Measurements from ENCODE around the gene RTN4RL1.

Gene RTN4RL1

GRCh38 chr17:1972487-1973160 is 52.5 kb downstream of the RTN4RL1 start:
- Histone ChIP-seq H3K9ac (ENCODE audit: low read length) (no peak overlapping the region), H3K27me3 (ENCODE audit: control insufficient read depth, insufficient read depth, low read length) (peaks cover 13% of the 10 kb centered on the region), H3K9me3 (ENCODE audit: control insufficient read depth, low read depth, low read length) (no peaks in the 10 kb centered on the region), H3K4me3 (ENCODE audit: low read length) (no peak overlapping the region), H3K36me3 (ENCODE audit: control insufficient read depth, low read depth, low read length) (no peaks in the 10 kb centered on the region), H3K4me1 (ENCODE audit: control insufficient read depth, low read depth, low read length) (no peaks in the 10 kb centered on the region), H3K27ac (ENCODE audit: low read length) (no peak overlapping the region)

- Histone ChIP-seq H3K4me3 (ENCODE audit: low read length) (no peak overlapping the region), H3K27ac (ENCODE audit: low read length) (no peak overlapping the region), H3K36me3 (ENCODE audit: control insufficient read depth, low read depth, low read length) (no peaks in the 10 kb centered on the region), H3K9ac (ENCODE audit: low read length) (no peak overlapping the region), H3K9me3 (ENCODE audit: control insufficient read depth, low read depth, low read length) (no peaks in the 10 kb centered on the region), H3K4me1 (ENCODE audit: control insufficient read depth, low read depth, low read length) (no peaks in the 10 kb centered on the region), H3K27me3 (ENCODE audit: control insufficient read depth, insufficient read depth, low read length) (no peaks in the 10 kb centered on the region)
Observed at GRCh38 chr17:1970843-1971384, 54.2 kb downstream of the RTN4RL1 start.

- no peaks in the 10 kb centered on the region for H3K36me3 ChIP-seq (ENCODE audit: control insufficient read depth, low read depth, low read length)
- no peaks in the 10 kb centered on the region for H3K4me1 ChIP-seq (ENCODE audit: control insufficient read depth, low read depth, low read length)
- no peak overlapping the region for H3K4me3 ChIP-seq (ENCODE audit: low read length)
- no peaks in the 10 kb centered on the region for H3K27me3 ChIP-seq (ENCODE audit: control insufficient read depth, insufficient read depth, low read length)
- no peak overlapping the region for H3K27ac ChIP-seq (ENCODE audit: low read length)
- no peak overlapping the region for H3K9ac ChIP-seq (ENCODE audit: low read length)
- H3K9me3 ChIP-seq (ENCODE audit: control insufficient read depth, low read depth, low read length), result no peaks in the 10 kb centered on the region
Observed at GRCh38 chr17:1969712-1970111, 55.4 kb downstream of the RTN4RL1 start.

GRCh38 chr17:1967213-1967612 is 57.9 kb downstream of the RTN4RL1 start:
- no peaks in the 10 kb centered on the region for H3K9me3 ChIP-seq (ENCODE audit: control insufficient read depth, low read depth, low read length)
- H3K36me3 ChIP-seq (ENCODE audit: control insufficient read depth, low read depth, low read length), result no peaks in the 10 kb centered on the region
- H3K27me3 ChIP-seq (ENCODE audit: control insufficient read depth, insufficient read depth, low read length), result no peaks in the 10 kb centered on the region
- no peak overlapping the region for H3K9ac ChIP-seq (ENCODE audit: low read length)
- H3K4me1 ChIP-seq (ENCODE audit: control insufficient read depth, low read depth, low read length), result no peaks in the 10 kb centered on the region
- no peak overlapping the region for H3K4me3 ChIP-seq (ENCODE audit: low read length)
- H3K27ac ChIP-seq (ENCODE audit: low read length), result no peak overlapping the region

DNA sequence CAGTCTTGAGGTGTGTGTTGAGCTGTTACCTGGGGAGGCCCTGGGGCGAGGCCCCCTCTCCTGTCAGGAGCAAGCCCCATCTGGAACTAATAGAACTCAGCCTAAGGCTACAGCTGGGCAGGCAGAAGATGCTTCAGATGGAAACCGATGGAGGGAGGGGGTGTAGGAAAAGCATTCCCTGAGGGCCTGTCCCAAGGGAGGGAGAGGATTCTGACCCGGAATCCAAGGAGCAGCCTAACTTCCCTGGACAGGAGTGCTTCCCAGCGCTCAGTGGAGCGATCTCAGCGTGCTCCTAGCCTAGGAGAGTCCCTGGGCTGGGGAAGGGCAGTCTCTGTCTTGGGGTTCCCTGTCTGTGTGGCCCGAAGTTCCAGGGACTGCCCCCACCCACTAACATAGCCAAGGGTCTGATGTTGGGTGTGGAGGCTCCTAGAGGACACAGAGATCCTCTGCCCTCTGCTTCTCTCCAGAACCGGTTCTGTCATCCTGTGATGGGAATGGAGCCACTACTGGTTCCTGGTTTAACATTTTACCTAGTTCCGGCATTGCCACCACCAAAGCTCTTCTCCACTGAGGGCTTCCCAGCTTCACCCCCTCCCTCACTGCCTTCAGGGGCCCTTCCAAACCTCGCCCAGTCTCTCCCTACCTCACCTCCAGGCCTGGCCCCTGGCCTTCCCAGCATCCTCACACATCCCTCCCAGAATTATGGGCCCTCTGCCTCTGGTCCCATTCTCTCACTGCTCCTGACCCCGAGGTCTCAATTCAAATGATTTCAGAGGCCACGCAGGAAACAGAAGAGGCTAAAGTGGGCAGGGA is 58.7 kb downstream of the RTN4RL1 start:
- Histone ChIP-seq H3K4me1 (ENCODE audit: control insufficient read depth, low read depth, low read length) (no peaks in the 10 kb centered on the region), H3K27ac (ENCODE audit: low read length) (no peak overlapping the region), H3K36me3 (ENCODE audit: control insufficient read depth, low read depth, low read length) (no peaks in the 10 kb centered on the region), H3K9ac (ENCODE audit: low read length) (no peak overlapping the region), H3K27me3 (ENCODE audit: control insufficient read depth, insufficient read depth, low read length) (no peaks in the 10 kb centered on the region), H3K9me3 (ENCODE audit: control insufficient read depth, low read depth, low read length) (no peaks in the 10 kb centered on the region), H3K4me3 (ENCODE audit: low read length) (no peak overlapping the region)

DNA sequence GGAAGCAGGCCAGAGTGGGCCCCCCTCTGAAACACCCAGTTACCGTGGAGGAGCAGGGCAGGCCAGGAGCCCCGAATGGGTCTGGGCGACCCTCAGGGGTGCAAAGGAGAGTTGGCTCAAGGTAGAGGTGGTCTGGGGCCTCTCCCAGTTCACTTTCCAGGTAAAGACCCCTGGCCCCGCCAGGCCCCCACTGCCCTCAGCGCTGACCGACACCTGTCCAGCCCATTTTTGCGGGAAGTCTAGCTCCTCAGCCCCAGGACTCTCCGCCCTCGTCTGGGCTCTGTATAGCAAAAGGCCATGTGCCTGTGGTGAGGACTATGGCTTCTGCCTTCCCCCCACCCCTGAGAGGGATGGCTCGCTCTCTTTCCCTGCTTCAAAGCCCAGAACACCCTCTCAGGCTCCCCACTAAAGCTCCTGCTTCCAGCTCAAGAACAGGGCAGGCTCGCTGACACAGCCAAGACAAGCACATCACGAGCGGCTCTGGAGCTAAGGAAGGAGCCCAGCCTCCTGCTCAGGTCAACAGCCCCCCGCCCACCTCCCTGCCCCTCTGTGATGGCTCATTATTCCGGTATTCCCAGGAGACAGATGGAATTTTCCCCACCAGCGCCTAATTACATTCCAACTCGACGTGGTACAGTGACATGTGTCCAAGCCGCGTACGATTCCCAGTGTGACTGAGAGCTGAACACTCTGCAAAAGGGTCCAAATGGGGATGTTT is 59.4 kb downstream of the RTN4RL1 start:
- peaks cover 2% of the 10 kb centered on the region for H3K4me1 ChIP-seq (ENCODE audit: control insufficient read depth, low read depth, low read length)
- no peak overlapping the region for H3K4me3 ChIP-seq (ENCODE audit: low read length)
- H3K9ac ChIP-seq (ENCODE audit: low read length), result no peak overlapping the region
- H3K27me3 ChIP-seq (ENCODE audit: control insufficient read depth, insufficient read depth, low read length), result no peaks in the 10 kb centered on the region
- no peaks in the 10 kb centered on the region for H3K9me3 ChIP-seq (ENCODE audit: control insufficient read depth, low read depth, low read length)
- no peak overlapping the region for H3K27ac ChIP-seq (ENCODE audit: low read length)
- no peaks in the 10 kb centered on the region for H3K36me3 ChIP-seq (ENCODE audit: control insufficient read depth, low read depth, low read length)

GRCh38 chr17:1963250-1963649 is 61.9 kb downstream of the RTN4RL1 start:
- H3K36me3 ChIP-seq (ENCODE audit: control insufficient read depth, low read depth, low read length), result no peaks in the 10 kb centered on the region
- H3K4me1 ChIP-seq (ENCODE audit: control insufficient read depth, low read depth, low read length), result peaks cover 4% of the 10 kb centered on the region
- no peak overlapping the region for H3K9ac ChIP-seq (ENCODE audit: low read length)
- no peaks in the 10 kb centered on the region for H3K27me3 ChIP-seq (ENCODE audit: control insufficient read depth, insufficient read depth, low read length)
- H3K9me3 ChIP-seq (ENCODE audit: control insufficient read depth, low read depth, low read length), result no peaks in the 10 kb centered on the region
- no peak overlapping the region for H3K4me3 ChIP-seq (ENCODE audit: low read length)
- no peak overlapping the region for H3K27ac ChIP-seq (ENCODE audit: low read length)

GRCh38 chr17:1961189-1961588 is 63.9 kb downstream of the RTN4RL1 start:
- Histone ChIP-seq H3K4me3 (ENCODE audit: low read length) (no peak overlapping the region), H3K36me3 (ENCODE audit: control insufficient read depth, low read depth, low read length) (no peaks in the 10 kb centered on the region), H3K27ac (ENCODE audit: low read length) (no peak overlapping the region), H3K9ac (ENCODE audit: low read length) (no peak overlapping the region), H3K27me3 (ENCODE audit: control insufficient read depth, insufficient read depth, low read length) (no peaks in the 10 kb centered on the region), H3K4me1 (ENCODE audit: control insufficient read depth, low read depth, low read length) (peaks cover 4% of the 10 kb centered on the region), H3K9me3 (ENCODE audit: control insufficient read depth, low read depth, low read length) (no peaks in the 10 kb centered on the region)

DNA sequence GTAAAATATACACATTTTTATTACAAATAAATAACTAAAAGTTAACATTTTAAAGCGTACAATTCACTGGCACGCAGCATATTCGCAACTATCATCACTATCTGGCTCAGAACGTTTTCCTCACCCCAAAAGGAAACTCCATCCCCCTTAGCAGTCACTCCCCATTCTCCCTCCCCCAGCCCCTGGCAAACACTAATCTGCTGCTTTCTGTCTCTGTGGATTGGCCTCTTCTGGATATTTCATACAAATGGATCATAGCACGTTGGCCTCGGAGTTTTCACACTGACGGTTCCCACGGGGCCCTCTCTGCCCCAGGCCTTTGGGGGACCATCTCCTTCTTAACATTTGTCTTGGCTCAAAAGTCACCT is 64.6 kb downstream of the RTN4RL1 start:
- H3K27me3 ChIP-seq (ENCODE audit: control insufficient read depth, insufficient read depth, low read length), result no peaks in the 10 kb centered on the region
- peaks cover 4% of the 10 kb centered on the region for H3K4me1 ChIP-seq (ENCODE audit: control insufficient read depth, low read depth, low read length)
- no peak overlapping the region for H3K4me3 ChIP-seq (ENCODE audit: low read length)
- no peaks in the 10 kb centered on the region for H3K9me3 ChIP-seq (ENCODE audit: control insufficient read depth, low read depth, low read length)
- H3K9ac ChIP-seq (ENCODE audit: low read length), result no peak overlapping the region
- H3K27ac ChIP-seq (ENCODE audit: low read length), result no peak overlapping the region
- no peaks in the 10 kb centered on the region for H3K36me3 ChIP-seq (ENCODE audit: control insufficient read depth, low read depth, low read length)

DNA sequence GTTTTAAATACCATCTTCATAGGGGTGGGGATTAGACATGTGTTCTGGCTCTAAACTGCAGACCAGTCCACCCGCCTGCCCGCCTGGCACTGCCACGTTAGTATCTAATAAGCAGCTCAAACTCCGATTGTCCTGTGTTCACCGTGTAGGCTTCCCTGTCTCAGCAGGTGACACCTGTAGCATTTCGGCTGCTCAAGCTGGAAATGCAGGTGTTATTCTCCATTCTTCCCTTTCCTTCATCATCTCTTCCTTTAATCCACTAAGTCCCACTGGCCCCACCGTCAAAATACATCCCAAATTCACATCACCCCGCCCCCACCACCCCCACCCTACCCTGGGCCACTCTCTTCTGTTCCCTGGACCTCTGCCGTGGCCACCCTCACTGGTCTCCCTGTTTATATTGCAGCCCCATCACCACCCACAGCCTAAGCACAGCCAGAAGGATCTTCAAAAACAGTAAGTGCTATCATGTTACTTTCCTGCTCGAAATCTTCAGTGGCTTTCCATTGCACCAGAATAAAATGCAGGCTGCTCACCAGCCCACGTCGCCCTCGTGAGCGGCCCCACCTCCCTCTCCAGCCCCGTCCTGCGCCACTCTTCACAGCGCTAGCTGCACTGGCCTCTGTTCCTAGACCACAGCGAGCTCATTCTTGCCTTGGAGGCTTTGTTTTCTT is 65.1 kb downstream of the RTN4RL1 start:
- Histone ChIP-seq H3K27me3 (ENCODE audit: control insufficient read depth, insufficient read depth, low read length) (no peaks in the 10 kb centered on the region), H3K4me1 (ENCODE audit: control insufficient read depth, low read depth, low read length) (peaks cover 4% of the 10 kb centered on the region), H3K27ac (ENCODE audit: low read length) (no peak overlapping the region), H3K9ac (ENCODE audit: low read length) (no peak overlapping the region), H3K9me3 (ENCODE audit: control insufficient read depth, low read depth, low read length) (no peaks in the 10 kb centered on the region), H3K4me3 (ENCODE audit: low read length) (no peak overlapping the region), H3K36me3 (ENCODE audit: control insufficient read depth, low read depth, low read length) (no peaks in the 10 kb centered on the region)
